Measurements from ENCODE around the gene MAP2K2.

GRCh38 chr19:4115818-4116385 lies 8.0 kb downstream of the MAP2K2 start:
- TF ChIP-seq CTCF (IDR thresholded peaks at IDR 0.05; ENCODE audit: low read depth, low read length, missing input control) (no peak), REST (IDR thresholded peaks at IDR 0.05) (no peak), FOXA1 (IDR thresholded peaks at IDR 0.05) (no peak), YY1 (IDR thresholded peaks at IDR 0.05) (no peak), MAX (IDR thresholded peaks at IDR 0.05) (no peak)

All from liver (tissue), 2 donors.